ENCODE measurements around the gene TFAP2D.

DNA sequence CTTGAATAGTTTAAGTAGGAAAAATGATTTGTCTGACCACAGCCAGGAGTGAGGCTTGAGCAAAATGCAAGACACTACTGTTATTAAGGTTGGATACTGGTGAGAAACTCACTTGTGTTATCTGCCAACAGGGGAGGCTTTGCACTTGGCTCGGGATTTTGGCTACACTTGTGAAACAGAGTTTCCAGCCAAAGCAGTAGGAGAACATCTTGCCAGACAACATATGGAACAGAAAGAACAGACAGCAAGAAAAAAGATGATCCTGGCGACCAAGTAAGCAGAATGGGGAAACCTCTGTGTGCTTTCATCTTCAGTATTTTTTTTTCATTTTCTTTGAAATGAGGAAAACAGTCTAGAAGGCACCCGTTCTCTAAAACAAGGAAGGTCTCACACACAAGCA, 31.6 kb downstream of the TFAP2D start:
- TF ChIP-seq CTCF (IDR thresholded peaks at IDR 0.05; ENCODE audit: borderline replicate concordance, extremely low read depth, low read length, poor library complexity, severe bottlenecking) (no peak), EZH2 (IDR thresholded peaks at IDR 0.05; ENCODE audit: borderline replicate concordance, low read depth, low read length, severe bottlenecking) (no peak)

Data from DND-41 (cell line).